Measurements from ENCODE around the gene TNFRSF19.

TNFRSF19 gene

GRCh38 chr13:23686948-23687347 lies 116.7 kb downstream of the TNFRSF19 start:
- no peaks in the 10 kb centered on the region for H3K36me3 Mint-ChIP-seq
- H3K27ac Mint-ChIP-seq, result no peak overlapping the region

GRCh38 chr13:23687614-23688013 lies 117.4 kb downstream of the TNFRSF19 start:
- H3K36me3 Mint-ChIP-seq, result no peaks in the 10 kb centered on the region
- no peaks in the 10 kb centered on the region for H3K4me1 Mint-ChIP-seq
- DNase-seq (ENCODE audit: low spot score in 2 of 2), result no peak
- H3K4me3 Mint-ChIP-seq, result no peak overlapping the region
- no peak overlapping the region for H3K27ac Mint-ChIP-seq
- peaks cover 3% of the 10 kb centered on the region for H3K9me3 Mint-ChIP-seq
- ATAC-seq, result no peak

More at GRCh38 chr13:23686948-23687347, 116.7 kb downstream of the TNFRSF19 start:
- Mint-ChIP-seq H3K4me1 (no peaks in the 10 kb centered on the region), H3K9me3 (peaks cover 3% of the 10 kb centered on the region), H3K4me3 (no peak overlapping the region)
- no peak for ATAC-seq
- DNase-seq (ENCODE audit: low spot score in 2 of 2), result no peak

GRCh38 chr13:23688336-23688735 lies 118.1 kb downstream of the TNFRSF19 start:
- no peak for ATAC-seq
- H3K4me3 Mint-ChIP-seq, result no peak overlapping the region

GRCh38 chr13:23690668-23691067 lies 120.5 kb downstream of the TNFRSF19 start:
- Mint-ChIP-seq H3K9me3 (peaks cover 3% of the 10 kb centered on the region), H3K27ac (no peak overlapping the region), H3K36me3 (no peaks in the 10 kb centered on the region), H3K4me3 (no peak overlapping the region), H3K4me1 (peaks cover under 1% of the 10 kb centered on the region)
- ATAC-seq (peak; percentile 39), DNase-seq (ENCODE audit: low spot score in 2 of 2) (no peak)

More at GRCh38 chr13:23688336-23688735, 118.1 kb downstream of the TNFRSF19 start:
- Mint-ChIP-seq H3K4me1 (no peaks in the 10 kb centered on the region), H3K9me3 (peaks cover 3% of the 10 kb centered on the region), H3K36me3 (no peaks in the 10 kb centered on the region), H3K27ac (no peak overlapping the region)
- no peak for DNase-seq (ENCODE audit: low spot score in 2 of 2)

- Mint-ChIP-seq H3K4me3 (no peak overlapping the region), H3K4me1 (peaks cover 18% of the 10 kb centered on the region), H3K9me3 (no peaks in the 10 kb centered on the region), H3K27ac (no peak overlapping the region), H3K36me3 (no peaks in the 10 kb centered on the region)
- DNase-seq (ENCODE audit: low spot score in 2 of 2) (no peak), ATAC-seq (no peak)
Measured at GRCh38 chr13:23692816-23693215, 122.6 kb downstream of the TNFRSF19 start.

GRCh38 chr13:23695196-23695595 lies 125.0 kb downstream of the TNFRSF19 start:
- no peak for DNase-seq (ENCODE audit: low spot score in 2 of 2)
- peaks cover 18% of the 10 kb centered on the region for H3K4me1 Mint-ChIP-seq
- H3K27ac Mint-ChIP-seq, result no peak overlapping the region
- no peaks in the 10 kb centered on the region for H3K36me3 Mint-ChIP-seq
- no peak overlapping the region for H3K4me3 Mint-ChIP-seq
- ATAC-seq, result no peak
- H3K9me3 Mint-ChIP-seq, result no peaks in the 10 kb centered on the region

GRCh38 chr13:23695711-23696464 lies 125.7 kb downstream of the TNFRSF19 start:
- H3K4me3 Mint-ChIP-seq, result peak overlapping the region; percentile 73
- DNase-seq (ENCODE audit: low spot score in 2 of 2) (peak; percentile 52 to 70), ATAC-seq (peak; percentile 97)
- H3K36me3 Mint-ChIP-seq, result no peaks in the 10 kb centered on the region
- peaks cover 18% of the 10 kb centered on the region for H3K4me1 Mint-ChIP-seq
- no peaks in the 10 kb centered on the region for H3K9me3 Mint-ChIP-seq
- peak overlapping the region; percentile 97 for H3K27ac Mint-ChIP-seq

- no peaks in the 10 kb centered on the region for H3K9me3 Mint-ChIP-seq
- H3K27ac Mint-ChIP-seq, result peak overlapping the region; percentile 97
- no peak for DNase-seq (ENCODE audit: low spot score in 2 of 2)
- H3K4me3 Mint-ChIP-seq, result peak overlapping the region; percentile 73
- ATAC-seq, result no peak
- H3K4me1 Mint-ChIP-seq, result peaks cover 18% of the 10 kb centered on the region
- H3K36me3 Mint-ChIP-seq, result no peaks in the 10 kb centered on the region
Measured at GRCh38 chr13:23696610-23697009, 126.4 kb downstream of the TNFRSF19 start.

- Mint-ChIP-seq H3K27ac (peak overlapping the region; percentile 36), H3K4me1 (peaks cover 18% of the 10 kb centered on the region), H3K36me3 (no peaks in the 10 kb centered on the region), H3K9me3 (no peaks in the 10 kb centered on the region), H3K4me3 (no peak overlapping the region)
- ATAC-seq (no peak), DNase-seq (ENCODE audit: low spot score in 2 of 2) (no peak)
Measured at GRCh38 chr13:23697772-23698313, 127.6 kb downstream of the TNFRSF19 start.

GRCh38 chr13:23699271-23699670 lies 129.1 kb downstream of the TNFRSF19 start:
- Mint-ChIP-seq H3K36me3 (no peaks in the 10 kb centered on the region), H3K4me1 (peaks cover 18% of the 10 kb centered on the region), H3K9me3 (no peaks in the 10 kb centered on the region), H3K27ac (no peak overlapping the region), H3K4me3 (no peak overlapping the region)
- no peak for DNase-seq (ENCODE audit: low spot score in 2 of 2)
- no peak for ATAC-seq

GRCh38 chr13:23701186-23701585 lies 131.0 kb downstream of the TNFRSF19 start:
- no peaks in the 10 kb centered on the region for H3K9me3 Mint-ChIP-seq
- no peak for ATAC-seq
- no peak overlapping the region for H3K27ac Mint-ChIP-seq
- H3K4me3 Mint-ChIP-seq, result no peak overlapping the region
- peaks cover 12% of the 10 kb centered on the region for H3K4me1 Mint-ChIP-seq
- H3K36me3 Mint-ChIP-seq, result no peaks in the 10 kb centered on the region
- DNase-seq (ENCODE audit: low spot score in 2 of 2), result no peak

- Mint-ChIP-seq H3K27ac (no peak overlapping the region), H3K9me3 (no peaks in the 10 kb centered on the region), H3K4me3 (no peak overlapping the region), H3K36me3 (no peaks in the 10 kb centered on the region), H3K4me1 (peaks cover 7% of the 10 kb centered on the region)
- ATAC-seq (no peak), DNase-seq (ENCODE audit: low spot score in 2 of 2) (peak in 1 of 2 donors; percentile 32)
Measured at GRCh38 chr13:23701636-23702035, 131.4 kb downstream of the TNFRSF19 start.

- ATAC-seq, result no peak
- Mint-ChIP-seq H3K36me3 (no peaks in the 10 kb centered on the region), H3K4me3 (no peak overlapping the region), H3K27ac (no peak overlapping the region), H3K9me3 (no peaks in the 10 kb centered on the region), H3K4me1 (no peaks in the 10 kb centered on the region)
- DNase-seq (ENCODE audit: low spot score in 2 of 2), result no peak
Measured at GRCh38 chr13:23703246-23703860, 133.1 kb downstream of the TNFRSF19 start.

GRCh38 chr13:23705583-23705982 lies 135.4 kb downstream of the TNFRSF19 start:
- no peaks in the 10 kb centered on the region for H3K36me3 Mint-ChIP-seq
- H3K4me3 Mint-ChIP-seq, result no peak overlapping the region
- H3K27ac Mint-ChIP-seq, result peak overlapping the region; percentile 7
- no peaks in the 10 kb centered on the region for H3K9me3 Mint-ChIP-seq
- H3K4me1 Mint-ChIP-seq, result no peaks in the 10 kb centered on the region
- DNase-seq (ENCODE audit: low spot score in 2 of 2) (no peak), ATAC-seq (no peak)

- DNase-seq (ENCODE audit: low spot score in 2 of 2), result no peak
- no peak overlapping the region for H3K27ac Mint-ChIP-seq
Measured at GRCh38 chr13:23707674-23708073, 137.5 kb downstream of the TNFRSF19 start.

GRCh38 chr13:23709536-23709935 lies 139.3 kb downstream of the TNFRSF19 start:
- no peak for DNase-seq (ENCODE audit: low spot score in 2 of 2)
- no peak for ATAC-seq
- Mint-ChIP-seq H3K4me1 (no peaks in the 10 kb centered on the region), H3K9me3 (no peaks in the 10 kb centered on the region), H3K36me3 (no peaks in the 10 kb centered on the region), H3K4me3 (no peak overlapping the region), H3K27ac (no peak overlapping the region)

More at GRCh38 chr13:23707674-23708073, 137.5 kb downstream of the TNFRSF19 start:
- Mint-ChIP-seq H3K4me3 (no peak overlapping the region), H3K4me1 (no peaks in the 10 kb centered on the region), H3K36me3 (no peaks in the 10 kb centered on the region), H3K9me3 (no peaks in the 10 kb centered on the region)
- ATAC-seq, result no peak

Data from stimulated activated effector memory CD8-positive, alpha-beta T cell treated with anti-CD3 and anti-CD28 coated beads, Interleukin-12 subunit alpha, Interleukin-12 subunit beta, amount 100 ng/mL, for 72 hours (primary cell).